Fibroblast of skin of right quadriceps (primary cell): Measurements from ENCODE around the gene FILIP1L.

Experiments
- DNase-seq: peaks from one replicate; pipeline ENCODE4 v3.0.0-alpha.2; 2013

Gene FILIP1L

GRCh38 chr3:100006570-100007271 lies 107.6 kb downstream of the FILIP1L start:
- DNase-seq: peak; percentile 55

GRCh38 chr3:100005665-100006393 lies 108.5 kb downstream of the FILIP1L start:
- DNase-seq: no peak

GRCh38 chr3:100004931-100005330 lies 109.4 kb downstream of the FILIP1L start:
- no peak for DNase-seq

- DNase-seq: no peak
Observed at GRCh38 chr3:100003609-100004503, 110.4 kb downstream of the FILIP1L start.

- DNase-seq: peak; percentile 89
Observed at GRCh38 chr3:100002599-100003350, 111.5 kb downstream of the FILIP1L start.

GRCh38 chr3:100001526-100002270 lies 112.6 kb downstream of the FILIP1L start:
- DNase-seq: no peak

- DNase-seq: no peak
Observed at GRCh38 chr3:100001083-100001482, 113.2 kb downstream of the FILIP1L start.

GRCh38 chr3:99999536-99999935 lies 114.8 kb downstream of the FILIP1L start:
- peak; percentile 73 for DNase-seq

- no peak for DNase-seq
Observed at GRCh38 chr3:99997293-99997692, 117.0 kb downstream of the FILIP1L start.

GRCh38 chr3:99990179-99990578 lies 124.1 kb downstream of the FILIP1L start:
- DNase-seq: no peak

GRCh38 chr3:99984668-99985067 lies 129.6 kb downstream of the FILIP1L start:
- no peak for DNase-seq

GRCh38 chr3:99984139-99984538 lies 130.2 kb downstream of the FILIP1L start:
- DNase-seq: no peak

- DNase-seq: peak; percentile 21
Observed at GRCh38 chr3:99982650-99983049, 131.7 kb downstream of the FILIP1L start.

- no peak for DNase-seq
Observed at GRCh38 chr3:99981138-99981537, 133.2 kb downstream of the FILIP1L start.

GRCh38 chr3:99980606-99981005 lies 133.7 kb downstream of the FILIP1L start:
- no peak for DNase-seq

- DNase-seq: no peak
Observed at GRCh38 chr3:99978221-99978620, 136.1 kb downstream of the FILIP1L start.

GRCh38 chr3:99976584-99976983 lies 137.7 kb downstream of the FILIP1L start:
- no peak for DNase-seq

GRCh38 chr3:99974989-99975388 lies 139.3 kb downstream of the FILIP1L start:
- no peak for DNase-seq

GRCh38 chr3:99972380-99973104 lies 141.8 kb downstream of the FILIP1L start:
- DNase-seq: no peak

GRCh38 chr3:99971761-99972160 lies 142.5 kb downstream of the FILIP1L start:
- no peak for DNase-seq

GRCh38 chr3:99970198-99970597 lies 144.1 kb downstream of the FILIP1L start:
- DNase-seq: no peak
